ENCODE data around the gene PRDM15.

Gene PRDM15

DNA sequence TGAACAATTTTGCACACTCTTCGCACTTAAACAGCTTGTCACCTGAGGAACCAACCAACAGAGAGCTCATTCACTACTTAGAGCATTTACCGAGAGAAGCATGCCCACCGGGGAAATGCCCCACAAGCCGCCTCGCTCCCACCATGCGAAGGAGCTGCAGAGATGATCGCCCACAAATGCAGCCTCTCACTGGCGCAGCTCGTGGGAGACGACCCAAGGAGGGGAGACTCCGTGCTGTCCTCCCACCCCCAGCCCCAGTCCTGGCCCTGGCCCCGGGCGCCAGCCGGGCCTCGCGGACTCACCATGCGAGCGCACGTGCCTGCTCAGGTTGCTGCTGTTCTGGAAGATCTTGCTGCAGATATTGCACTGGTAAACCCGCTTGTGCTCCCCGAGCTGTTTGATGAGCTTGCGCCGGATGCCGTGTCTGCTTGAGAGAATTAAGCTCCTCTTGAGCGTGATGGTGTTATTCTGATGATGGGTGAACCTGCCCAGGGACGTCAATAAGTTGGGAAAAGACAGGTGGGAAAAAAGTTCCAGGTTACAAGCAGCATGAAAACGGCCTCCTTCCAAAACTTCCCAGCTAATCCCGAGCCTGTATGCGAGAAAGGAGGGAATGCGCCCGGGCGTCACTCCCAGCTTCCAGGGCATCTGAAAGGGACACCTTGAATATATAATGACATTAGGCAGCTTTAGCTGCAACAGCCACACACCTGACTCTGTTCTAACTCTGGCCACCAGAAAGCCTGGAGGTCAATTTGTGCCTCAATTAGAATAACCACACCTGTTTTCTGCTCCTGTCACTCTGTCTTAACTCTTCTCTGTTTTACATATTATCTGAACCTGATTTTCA lies 42.8 kb downstream of the PRDM15 start:
- no peak for DNase-seq

DNA sequence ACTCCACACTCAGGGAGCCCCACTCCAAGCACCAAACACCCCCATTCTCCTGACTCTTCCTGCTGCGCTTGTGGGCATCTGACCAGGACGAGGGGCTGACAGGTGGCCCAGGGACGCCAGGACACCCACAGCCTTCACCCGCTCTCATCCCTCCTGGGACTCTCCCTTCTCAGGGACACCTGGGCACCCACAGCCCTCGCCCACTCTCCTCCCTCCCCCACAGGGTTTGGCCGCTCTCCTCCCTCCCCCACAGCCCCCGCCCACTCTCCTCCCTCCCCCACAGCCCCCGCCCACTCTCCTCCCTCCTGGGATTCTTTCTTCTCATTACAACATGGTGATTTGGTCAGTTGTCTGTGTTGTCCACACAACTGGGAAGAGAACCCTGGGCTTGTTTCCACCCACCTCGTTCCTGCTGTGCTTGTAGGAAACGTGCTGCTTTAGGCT lies 43.4 kb downstream of the PRDM15 start:
- no peak for DNase-seq

DNA sequence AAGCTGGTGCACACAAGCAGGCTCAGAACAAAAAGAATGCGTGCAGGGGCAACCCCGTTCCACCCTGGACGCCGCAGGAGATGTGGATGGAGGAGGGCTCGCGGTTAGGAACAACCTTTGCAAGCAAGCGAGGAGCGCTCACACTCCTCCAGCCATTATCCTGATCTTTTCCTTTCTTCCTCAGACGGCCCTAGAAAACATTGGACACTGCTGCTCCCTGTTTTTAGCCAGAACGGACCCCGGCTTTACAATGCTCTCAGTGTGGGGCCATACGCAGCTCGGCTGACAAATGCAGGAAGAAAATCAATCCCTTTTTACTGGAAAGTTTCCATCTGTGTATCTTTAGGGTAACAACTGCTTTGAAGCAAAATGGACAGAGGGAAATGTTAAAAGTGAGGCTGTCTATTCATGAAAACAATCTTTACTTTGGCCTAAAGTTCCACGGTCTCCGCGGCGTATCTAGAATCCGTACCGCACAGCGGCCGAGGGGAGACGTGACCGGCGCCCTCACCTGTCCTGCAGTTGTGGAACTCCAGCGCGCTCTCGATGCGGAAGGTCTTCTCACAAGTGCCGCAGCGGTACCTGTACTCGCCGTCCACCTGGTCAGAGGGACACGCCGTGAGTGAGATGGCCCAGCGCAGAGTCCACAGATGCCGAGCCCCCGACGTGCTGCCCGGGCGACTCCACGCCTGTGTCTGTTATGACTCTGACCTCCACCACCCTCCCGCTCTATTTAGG lies 44.0 kb downstream of the PRDM15 start:
- DNase-seq: no peak

DNA sequence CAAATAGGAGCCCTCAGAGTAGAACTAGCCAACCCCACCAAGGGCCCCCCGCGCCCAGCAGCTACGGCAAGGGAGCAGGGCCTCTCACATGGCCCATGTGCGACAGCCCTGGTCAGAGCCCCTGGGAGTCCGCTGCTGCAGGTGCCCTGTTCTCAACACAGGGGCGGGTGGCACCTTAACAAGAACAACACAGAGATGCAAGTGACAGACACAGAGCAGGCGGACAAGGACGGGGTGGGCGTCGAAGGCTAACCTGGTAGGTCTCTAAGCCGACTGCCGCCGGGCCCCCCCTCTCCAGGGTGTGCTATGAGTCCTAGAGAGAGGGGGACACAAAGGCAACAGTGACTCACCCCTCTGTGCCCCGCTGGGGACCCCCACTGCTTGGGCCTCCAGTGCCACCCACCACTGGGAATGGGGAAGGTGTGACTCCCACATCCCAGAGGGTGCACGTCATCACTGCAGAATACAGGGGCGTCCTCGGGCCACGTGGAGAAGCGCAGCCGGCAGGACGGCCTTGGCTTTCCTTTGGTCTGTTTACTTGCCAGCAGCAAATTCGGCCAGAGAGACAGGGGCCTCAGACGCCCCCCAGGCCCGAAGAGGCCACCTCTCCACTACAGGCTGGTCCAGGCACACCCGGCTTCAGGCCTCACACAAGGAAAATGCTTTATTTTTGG lies 44.8 kb downstream of the PRDM15 start:
- DNase-seq: no peak

DNA sequence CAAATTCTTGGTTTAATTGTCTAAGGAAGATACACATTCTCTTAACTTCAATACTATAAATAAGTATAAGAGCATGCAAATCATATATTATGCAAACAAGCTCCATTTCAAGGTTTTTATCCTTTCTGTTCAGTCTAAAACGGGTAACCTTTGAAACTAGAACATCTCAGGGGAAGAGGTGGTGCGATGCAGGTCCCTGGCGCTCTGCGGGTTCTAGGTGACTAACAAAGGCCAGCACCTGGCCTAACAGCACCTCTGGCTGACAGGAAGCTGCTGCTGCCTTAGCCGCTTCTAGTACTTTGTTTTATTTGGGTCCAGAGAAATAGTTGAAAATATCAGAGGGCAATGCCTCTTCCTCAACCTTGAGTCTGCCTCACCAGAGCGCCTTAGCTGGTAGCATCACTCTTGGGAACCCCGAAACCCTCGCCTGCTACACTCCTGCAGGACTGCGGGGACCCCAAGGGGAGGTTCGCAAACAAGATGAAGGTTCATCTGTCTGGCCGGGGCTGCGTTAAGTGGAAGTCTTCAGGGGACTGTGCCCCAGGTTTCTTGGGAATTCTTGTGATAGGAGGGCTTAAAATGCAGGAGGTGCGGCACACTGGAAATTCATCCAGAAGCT lies 45.5 kb downstream of the PRDM15 start:
- no peak for DNase-seq

DNA sequence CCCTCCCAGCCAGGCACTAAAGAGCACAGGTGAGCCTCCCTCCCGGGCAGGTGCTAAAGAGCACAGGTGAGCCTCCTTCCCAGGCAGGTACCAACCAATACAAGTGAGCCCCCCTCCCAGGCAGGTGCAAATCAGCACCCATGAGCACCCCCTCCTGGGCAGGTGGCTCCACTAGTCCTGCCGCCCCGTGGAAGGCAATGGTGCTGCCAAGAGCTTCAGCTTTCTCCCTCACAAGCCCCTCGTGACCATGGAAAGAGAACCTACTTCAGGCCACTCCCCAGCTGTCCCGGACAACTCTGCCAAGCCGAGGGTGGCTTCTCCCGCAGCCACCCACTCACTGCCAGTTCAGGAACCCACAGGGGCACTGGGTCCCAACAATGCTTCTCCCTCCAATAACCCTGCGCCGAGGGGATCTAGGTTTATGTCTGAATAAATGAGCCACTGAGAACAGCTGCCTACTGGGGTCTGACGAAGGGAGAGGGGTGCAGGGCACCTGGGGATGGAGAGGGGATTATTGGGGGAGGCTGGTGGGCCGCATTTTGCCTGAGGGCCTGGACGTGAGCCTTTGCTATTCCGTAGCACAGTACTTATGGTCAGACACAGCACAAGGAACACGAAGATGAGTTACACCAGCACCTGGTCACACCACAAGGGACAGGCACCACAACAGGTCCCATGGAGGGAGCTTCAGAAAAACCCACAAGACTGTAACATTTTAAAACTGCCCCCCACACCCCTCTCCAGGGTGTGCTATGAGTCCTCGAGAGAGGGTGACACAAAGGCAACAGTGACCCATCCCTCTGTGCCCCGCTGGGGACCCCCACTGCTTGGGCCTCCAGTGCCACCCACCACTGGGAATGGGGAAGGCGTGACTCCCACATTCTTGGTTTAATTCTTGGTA lies 46.3 kb downstream of the PRDM15 start:
- no peak for DNase-seq

DNA sequence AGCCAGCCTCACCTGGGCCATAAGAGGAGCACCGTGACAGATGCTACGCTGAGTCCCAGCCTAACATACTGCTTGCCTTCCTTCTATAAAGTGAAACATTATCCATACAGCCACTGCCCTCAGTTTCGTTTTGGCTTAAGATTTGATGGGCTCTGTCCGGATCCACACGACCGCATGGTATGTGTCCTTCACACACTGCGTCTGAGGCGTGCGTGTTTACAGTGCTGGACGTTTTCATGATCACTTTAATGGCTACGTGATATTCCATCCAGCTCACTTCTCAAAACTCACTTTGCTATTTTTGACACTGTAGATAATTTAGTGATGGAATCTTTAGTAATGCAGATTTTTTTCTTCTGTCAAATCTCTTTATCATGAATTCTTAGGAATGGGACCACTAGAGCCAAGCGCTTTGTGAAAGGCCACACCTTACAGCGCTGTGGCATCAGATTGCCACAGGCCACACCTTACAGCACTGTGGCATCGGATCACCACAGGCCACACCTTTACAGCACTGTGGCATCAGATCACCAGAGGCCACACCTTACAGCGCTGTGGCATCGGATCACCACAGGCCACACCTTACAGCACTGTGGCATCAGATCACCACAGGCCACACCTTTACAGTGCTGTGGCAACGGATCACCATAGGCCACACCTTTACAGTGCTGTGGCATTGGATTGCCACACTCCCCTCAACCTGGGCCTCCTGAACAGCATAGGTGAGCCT lies 47.1 kb downstream of the PRDM15 start:
- DNase-seq: no peak

DNA sequence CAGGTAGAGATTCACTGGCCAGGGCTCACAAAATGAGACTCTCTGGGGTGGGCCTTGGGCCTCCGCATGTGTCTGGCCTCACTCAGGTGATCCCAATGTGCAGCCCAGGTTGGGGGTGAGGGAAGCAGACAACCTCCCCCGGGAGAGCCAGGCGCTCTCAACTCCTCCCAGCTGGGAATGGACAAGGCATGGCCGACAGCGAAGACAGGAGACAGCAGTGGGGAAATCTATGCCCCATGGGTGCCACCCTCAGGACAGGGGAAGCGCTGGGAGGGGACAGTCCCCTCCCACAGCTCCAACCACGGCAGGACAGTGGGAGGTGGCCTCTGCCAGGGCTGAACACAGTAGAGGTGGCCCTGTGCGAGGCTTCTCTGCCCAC lies 47.7 kb downstream of the PRDM15 start:
- DNase-seq: no peak

DNA sequence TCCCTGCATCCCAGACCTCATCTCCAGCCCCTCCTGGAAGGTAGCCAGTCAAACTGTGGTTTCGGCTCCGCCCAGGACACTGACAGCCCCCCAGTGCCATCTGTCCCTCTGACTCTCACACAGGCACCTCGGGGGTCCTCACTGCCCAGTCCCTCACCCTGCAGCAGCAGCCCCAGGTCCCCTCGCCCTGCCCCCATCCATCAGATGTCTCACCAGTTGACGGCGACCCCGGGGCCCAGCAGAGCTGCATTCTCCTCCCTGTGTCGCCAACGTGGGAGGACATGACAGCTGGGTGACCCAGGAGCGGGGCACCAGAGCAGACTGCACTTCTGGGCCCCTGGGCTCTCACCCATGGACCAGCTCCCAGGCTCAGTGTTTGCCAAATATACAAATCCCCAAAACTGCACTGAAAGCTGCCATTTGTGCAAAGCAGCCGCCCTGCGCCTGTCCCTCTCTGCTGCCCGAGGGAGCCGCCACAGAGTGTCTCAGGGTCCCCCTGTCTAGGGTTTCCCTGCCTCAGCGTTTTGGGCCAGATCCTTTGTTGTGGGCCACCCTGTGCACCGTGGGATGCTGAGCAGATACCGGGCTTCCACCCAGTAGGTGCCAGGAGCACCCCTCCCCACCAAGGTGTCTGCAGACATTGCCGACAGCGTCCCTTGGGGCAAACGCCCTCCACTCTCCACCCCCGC lies 48.2 kb downstream of the PRDM15 start:
- no peak for DNase-seq

DNA sequence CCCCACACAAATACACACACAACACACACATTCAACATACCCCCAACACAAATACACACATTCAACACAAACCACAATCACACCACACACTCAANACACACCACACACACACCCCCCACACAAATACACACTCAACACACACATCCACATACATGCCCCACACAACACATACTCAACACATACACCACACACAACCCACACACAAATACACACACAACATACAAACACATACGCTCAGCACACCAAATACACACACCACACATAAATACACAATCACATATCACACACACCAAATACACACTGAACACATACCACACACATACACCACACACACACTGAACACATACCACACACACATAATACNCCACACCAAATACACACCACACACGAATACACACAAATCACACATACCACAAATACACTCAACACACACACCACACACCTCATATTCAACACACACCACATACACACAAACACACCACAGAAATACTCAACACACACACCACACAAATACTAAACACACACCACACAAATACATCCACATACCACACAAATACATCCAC lies 48.9 kb downstream of the PRDM15 start:
- DNase-seq: no peak

DNA sequence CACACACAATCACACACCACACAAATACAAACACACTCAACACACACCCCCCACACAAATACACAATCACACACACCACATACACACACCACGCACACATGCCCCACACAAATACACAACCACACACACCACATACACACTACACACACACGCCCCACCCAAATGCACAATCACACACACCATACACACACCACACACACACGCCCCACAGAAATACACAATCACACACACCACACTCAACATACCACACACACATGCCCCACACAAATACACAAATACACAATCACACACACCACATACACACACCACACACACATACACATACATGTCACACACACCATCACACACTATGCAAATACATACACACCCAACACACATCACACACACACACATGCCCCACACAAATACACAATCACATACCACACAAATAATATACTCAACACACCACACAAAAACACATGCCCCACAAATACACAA lies 50.2 kb downstream of the PRDM15 start:
- DNase-seq: no peak

DNA sequence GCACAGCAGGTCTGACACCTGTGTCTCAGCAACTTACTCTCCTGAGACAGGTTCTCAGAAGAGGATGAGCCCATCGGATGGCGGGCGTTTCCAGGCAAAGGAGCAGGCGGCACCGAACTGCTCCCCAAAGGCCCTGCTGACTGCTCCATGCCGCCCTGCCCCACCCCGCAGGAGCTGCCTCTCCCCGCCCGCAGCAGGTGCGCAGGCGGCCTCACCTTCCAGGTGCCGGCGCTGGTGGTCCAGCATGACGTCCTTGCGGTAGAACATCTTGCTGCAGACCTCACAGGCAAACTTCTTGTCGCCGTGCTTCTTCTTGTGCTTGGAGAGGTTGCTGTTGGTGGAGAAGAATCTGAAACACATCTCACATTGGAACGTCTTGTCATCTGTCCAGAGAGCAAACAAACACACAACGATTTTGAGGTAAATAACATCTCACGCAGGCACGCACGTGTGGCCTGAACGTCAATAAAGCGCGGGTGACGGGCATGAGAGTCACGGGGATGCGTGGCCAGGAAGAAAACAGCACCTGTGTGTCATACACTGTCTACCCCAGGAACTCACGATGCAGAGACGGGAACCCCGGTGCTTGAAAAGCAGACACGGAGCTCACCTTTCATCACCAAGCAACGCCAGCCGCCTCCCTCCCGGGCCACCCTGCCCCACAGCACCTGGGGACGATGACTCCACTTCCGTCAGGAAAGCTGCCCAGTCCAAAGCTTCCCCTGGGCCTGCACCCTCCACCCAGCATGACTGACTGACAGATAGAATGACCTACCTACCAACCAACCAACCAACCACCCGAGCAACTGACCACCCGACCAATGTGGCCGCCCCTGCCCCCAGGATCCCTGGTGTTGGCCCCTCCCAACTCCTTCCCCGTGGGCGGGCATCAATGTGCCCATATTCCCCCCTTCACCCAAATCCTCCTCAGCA lies 50.9 kb downstream of the PRDM15 start:
- no peak for DNase-seq

DNA sequence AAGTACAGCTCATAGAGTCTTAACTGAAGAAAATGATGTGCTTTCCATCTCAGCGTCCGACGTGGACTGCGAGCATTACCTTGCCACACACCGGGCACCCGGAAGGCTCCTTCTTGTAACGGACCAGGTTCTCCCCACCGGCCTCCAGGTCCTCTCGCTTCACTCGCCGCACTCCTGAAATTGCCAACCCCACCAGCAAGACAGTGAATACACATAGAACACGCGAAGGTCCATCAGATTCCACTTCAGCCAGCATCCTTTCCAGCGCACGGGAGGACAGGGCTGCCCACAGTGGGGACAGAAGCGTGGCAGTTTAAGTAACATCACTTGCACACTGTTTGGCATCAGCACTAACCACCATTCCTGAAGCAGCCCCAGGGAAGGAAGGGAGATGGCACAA lies 53.3 kb downstream of the PRDM15 start:
- DNase-seq: no peak

DNA sequence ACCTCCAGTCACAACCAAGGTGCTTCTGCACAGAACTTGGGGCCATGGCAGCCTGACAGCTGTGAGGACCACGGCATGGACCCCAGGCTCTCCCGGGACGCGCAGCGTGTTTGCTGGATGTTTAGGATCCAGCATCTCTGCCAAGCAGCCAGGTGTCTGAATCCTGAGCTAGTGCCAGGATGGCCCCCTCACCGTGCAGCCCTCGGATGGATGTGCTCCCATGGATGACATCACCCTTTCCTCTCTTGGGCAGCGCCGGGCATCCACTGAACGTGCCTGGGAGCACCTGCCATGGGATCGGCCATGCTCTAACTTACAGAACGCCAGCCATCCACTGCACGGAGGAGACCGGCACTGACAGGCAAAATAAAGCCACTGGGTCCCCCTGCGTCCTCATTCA lies 53.9 kb downstream of the PRDM15 start:
- DNase-seq: no peak

DNA sequence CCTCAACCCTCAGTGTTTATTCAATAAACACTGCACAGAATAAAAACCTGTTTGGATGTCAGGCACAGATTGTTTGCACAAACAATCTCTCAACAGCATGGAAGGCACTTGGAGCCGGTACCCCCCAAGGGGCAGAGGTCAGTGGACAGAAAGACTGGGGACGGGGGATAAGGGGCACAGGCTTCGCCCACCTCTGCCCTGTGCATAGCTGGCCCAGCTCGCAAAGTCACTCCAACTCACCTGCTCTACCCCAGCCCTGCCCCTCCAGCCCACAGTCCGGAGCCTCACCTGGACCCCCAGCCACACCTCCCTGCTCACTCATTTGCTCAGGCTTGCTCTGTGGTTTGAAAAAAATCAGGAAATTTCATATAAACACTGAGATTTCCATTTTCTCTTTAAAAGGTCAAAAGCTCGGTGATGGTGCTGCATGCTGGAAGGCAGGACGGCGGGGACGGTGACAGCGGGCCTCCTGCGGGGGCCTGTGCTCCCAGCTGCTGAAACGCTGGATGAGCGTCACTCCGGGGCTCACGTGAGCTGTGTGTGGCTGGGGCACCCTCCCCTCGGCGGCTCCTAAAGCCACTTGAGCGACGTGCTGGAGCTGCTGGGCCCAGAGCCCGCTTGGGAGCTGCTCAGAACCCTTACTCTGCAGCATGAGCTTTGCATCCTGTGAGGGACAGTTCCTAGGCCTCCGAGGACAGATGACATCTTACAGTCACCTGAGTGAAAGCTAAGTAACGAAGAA lies 54.5 kb downstream of the PRDM15 start:
- DNase-seq: no peak

DNA sequence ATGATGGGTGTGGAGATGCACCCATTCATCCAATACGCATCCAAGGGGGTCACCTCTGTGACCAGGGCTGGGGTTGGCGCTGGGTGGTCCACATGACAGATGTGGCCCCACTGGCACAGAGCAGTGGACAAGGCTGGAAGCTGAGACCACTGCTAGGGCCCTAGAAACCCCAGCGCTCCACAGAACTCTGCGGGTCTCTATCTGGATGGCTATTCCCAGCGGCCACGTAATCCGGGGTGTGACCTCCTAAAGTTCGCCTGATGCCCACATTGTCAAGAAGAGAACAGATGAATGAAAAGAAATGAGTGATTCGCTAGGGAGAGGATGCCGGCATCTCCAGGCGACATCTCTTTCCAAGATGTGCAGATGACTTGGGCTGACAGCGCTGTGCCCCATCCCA lies 55.2 kb downstream of the PRDM15 start:
- no peak for DNase-seq

DNA sequence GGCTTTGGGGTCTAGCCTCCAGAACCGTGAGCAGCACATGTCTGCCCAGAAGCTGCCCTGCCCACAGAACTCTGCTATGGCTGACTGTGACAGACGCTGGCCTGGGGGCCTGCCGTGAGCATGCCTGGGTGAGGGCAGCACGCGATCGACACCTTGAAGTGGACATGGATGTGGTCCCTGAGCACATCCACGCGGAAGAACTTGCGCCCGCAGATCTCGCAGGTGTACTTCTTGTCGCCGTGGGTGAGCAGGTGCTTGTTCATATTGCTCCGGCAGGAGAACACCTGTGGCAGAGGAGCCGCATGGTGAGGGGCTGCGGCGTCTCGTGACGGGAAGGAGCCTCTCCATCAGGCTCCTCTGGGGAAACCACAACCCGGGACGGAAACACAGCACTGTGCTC lies 56.0 kb downstream of the PRDM15 start:
- no peak for DNase-seq

DNA sequence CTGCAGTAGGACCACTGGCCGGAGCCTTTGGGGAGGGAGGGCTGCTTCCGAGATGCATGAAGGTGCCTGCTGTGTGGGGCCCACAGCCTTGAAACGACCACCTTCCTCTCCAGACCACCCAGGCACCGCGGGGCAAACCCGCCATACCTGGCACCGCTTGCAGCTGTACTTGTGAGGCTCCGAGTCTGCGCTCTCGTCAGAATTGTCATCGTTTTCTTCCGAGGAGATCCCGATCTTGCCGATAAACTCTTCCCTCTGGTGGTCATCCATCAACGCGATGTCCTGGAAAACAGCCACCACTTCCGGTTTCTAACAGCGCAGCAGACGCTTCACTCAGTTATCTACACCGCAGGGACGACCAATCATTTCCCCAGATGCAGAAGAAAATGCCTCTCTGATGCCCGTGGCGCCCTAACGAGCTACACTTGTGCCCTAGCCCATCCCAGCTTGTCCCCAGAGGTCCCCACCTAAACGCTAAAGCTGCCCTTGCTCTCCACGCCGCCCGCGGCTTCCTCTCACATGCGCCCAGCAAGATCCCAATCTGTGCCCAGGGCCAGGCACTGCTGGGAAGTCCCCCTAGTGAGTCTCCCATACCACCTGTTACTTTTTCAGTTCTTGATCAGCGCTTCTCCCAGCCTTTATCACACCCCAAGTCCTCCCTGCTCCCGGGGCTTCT lies 57.2 kb downstream of the PRDM15 start:
- no peak for DNase-seq
